Activated CD4-positive, alpha-beta T cell treated with anti-CD3 and anti-CD28 coated beads for 48 hours (primary cell): ENCODE measurements around the gene MBNL2.

Experiments
- DNase-seq: peaks from one replicate; pipeline ENCODE4 v3.0.0-alpha.2; 2020

Gene MBNL2

DNA sequence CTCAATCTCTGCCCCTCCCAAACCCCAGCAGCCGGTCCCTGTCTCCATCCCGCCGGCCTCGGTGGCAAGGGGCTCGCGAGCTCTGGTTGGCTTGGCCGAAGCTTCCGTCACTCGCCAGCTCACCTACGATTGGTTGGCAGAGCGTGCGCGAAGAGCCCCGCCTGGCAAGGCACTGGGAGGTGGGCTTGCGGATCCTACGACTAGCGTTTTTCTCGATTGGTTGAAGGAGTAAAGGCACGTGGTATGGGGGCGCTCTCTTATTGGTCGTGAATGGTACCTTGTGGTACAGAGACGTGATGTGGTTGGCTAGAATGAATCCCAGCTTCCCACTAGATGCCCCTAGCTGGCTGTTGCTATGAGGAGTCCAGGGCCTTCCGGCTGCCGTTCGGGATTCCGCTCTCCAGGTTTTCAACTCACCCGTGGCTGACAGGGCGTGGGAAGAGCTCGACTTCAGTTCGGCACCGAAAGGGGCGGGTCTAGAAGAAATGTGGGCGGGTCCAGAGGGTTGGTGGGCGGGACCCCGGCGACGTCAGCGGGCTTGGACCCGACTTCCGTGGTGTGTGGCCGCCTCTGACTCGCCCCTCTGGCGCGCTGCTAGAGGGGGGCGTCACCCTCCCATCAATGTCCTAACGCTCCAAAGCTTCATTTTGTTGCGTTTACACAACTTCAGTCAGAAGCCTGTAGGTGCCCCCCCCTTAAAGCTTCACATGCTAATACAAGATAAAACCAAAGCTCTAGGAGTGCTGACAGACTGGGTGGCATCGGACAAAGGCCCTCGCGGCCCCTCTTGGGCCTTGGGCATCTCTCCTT is 211.0 kb downstream of the MBNL2 start:
- peak; percentile 98 for DNase-seq

GRCh38 chr13:97433727-97434396 is 211.7 kb downstream of the MBNL2 start, which contains the start of gene RAP2A:
TSS of gene RAP2A (plus strand) at chr13:97434169. CDS start at chr13:97434471, 302 bp downstream.
- peak; percentile 92 for DNase-seq

- peak; percentile 44 for DNase-seq
Observed at GRCh38 chr13:97434397-97435201, 212.5 kb downstream of the MBNL2 start.

DNA sequence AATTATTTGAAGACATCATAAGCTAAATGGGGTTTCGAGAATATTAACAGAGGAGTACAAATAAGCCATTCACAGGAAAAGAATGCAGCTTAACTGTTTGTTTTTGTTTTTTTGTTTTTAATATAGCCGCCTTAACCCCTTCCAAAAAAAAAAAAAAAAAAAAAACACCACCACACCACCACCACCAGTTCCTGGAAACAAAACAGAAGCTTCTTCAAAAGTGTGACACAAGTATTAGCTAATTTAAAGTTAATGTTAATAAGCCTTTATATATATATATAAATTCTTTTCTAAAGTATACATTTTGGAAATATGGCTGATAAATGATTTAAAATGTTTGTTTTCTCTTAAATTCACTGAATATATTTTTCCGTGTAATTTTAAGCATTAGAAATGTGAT is 213.2 kb downstream of the MBNL2 start:
- no peak for DNase-seq

GRCh38 chr13:97435794-97436193 is 213.7 kb downstream of the MBNL2 start:
- DNase-seq, result no peak

DNA sequence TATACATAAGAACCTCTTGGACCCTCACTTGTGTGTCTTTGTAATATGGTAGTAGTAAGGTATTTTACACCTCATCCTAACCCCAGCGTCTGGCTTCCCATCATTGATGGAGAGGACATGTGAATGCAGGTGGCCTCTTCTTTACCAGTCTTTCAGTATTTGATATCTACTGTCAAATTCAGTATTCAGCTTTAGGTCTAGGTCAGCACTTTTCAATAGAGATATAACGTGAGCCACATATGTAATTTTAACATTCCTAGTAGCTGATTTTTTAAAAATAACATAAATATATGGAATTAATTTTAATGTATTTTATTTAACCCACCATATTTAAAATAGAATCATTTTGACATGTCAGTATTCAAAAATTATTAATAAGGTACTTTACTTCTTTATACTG is 214.7 kb downstream of the MBNL2 start:
- DNase-seq, result no peak

DNA sequence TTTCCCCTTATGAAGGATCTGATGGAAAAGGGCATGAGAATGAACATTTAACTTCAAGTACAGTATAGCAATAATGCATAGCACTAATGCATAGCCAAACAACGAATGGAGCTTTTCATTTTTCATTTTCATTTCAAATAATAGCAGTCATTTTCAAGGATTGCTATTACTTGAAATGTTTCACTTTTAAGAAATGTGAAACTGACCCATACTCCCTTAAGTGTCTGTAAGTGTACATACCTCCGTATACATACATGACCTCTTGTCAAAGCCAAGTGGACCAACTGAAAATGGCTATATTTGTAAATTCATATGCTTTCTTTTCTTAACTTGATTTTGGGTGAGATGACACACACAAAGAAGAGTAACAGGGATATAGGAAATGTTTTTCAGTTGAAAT is 215.6 kb downstream of the MBNL2 start:
- DNase-seq, result no peak

DNA sequence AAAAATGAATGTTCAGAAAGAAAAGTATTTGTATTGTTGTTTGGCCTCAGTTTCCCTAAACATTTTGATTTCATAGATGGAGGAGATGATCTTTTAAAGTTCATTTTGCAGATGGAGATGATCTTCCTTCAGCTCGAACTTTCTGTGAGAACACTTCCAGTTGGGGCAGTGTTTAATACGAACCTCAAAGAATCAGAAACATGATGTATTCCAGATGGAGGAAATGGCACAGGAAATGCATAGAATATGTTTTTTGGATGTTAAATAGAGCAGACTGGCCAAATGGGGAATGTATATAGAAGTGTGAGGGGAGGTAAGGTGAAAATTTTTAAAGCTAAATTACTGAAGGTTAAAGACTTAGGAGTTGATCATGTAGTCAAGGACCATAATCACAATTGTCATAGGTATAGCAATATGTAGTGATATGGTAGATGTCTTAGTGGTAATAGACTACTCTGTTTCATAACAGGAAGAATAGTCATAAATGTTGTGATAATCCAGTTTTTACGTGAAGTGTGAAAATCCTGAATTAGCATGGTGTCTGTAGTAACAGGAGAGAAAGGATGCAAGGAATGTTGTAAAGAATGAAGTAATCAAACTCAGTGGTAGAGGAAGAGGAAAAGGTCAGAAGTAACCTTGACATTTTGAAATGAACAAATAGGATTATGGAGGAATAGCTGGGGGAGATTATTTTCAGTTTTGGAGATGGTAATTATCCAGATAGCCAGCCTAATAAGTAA is 216.9 kb downstream of the MBNL2 start:
- DNase-seq, result no peak

DNA sequence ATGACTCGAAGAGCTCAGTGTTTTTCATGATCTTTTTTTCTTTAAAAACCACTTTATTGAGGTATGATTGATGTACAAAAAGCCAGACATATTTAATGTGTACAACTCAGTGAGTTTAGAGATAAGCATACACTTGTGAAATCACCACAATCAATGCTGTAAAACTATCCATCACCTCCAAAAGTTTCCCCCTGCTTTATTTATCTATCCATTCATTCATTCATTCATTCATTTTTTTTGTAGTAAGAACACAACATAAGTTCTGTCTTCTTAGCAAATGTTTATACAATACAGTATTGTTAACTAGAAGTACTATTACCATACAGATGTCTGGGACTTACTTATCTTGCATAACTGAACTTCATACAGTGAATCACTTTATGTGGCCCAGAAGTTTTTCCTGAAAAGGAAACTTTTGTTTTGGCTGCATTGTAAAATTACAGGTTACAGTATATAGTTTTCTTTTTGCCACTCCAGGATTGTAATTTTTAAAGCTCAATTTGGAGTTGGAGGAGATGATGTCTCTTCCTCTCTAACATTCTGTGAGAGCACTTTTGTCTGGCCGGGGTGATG is 218.6 kb downstream of the MBNL2 start:
- DNase-seq, result no peak

GRCh38 chr13:97441368-97441767 is 219.2 kb downstream of the MBNL2 start:
- no peak for DNase-seq
